ENCODE results near the gene HCRT.
"Not testable (repeated sequence)": the region's sequence is repeated elsewhere in the genome, so short reads cannot be mapped to it uniquely, and the experiment has no call there.

Gene HCRT, protein sequence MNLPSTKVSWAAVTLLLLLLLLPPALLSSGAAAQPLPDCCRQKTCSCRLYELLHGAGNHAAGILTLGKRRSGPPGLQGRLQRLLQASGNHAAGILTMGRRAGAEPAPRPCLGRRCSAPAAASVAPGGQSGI

DNA sequence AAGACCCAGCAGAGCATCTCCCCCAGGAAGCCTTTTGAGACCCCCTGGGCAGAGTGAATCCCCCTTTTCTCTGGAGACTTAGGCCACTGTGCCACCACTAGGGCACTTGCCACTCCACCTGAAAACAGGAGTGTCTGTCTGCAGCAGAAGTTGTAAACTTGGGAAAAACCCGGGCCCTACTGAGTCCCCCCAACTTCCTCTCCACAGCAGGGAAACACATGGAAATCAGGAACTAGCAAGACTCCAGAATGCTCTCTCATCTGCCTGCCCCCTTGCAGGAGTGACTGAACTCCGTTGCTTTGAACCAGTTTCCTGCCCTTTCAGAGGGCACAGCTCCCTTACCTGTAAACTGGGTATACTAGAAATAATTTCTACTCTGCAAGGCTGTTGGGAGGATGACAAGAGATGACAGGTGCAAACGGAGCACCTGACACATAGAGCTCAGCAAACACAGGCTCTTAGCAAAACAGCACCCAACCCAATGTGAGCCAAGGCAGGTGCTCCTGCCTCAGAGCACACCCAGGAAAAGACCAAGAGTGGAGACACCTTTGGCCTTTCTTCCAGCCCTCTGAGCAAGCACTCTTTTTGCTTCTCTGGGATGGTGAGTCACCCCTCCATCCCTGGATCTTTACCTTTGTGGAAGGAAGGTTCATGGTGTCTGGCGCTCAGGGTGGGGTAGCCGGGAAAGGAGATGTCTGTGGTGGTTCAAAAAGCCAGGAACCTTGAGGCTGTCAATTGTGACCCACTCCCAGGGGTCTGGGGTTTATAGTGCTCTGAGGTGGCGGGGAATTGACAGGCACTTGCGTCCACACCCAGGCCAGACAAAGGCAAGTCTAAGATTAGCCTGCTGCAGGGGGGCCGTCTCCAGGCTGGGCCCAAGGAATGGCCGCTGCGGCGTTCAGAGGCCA lies at the start of gene HCRT:
Gene HCRT (minus strand): TSS at position 740 of the 908 bp plus-strand sequence. CDS start 87 bp downstream, at position 653.
- FAIRE-seq (no peak), DNase-seq (ENCODE audit: low spot score) (no peak)

DNA sequence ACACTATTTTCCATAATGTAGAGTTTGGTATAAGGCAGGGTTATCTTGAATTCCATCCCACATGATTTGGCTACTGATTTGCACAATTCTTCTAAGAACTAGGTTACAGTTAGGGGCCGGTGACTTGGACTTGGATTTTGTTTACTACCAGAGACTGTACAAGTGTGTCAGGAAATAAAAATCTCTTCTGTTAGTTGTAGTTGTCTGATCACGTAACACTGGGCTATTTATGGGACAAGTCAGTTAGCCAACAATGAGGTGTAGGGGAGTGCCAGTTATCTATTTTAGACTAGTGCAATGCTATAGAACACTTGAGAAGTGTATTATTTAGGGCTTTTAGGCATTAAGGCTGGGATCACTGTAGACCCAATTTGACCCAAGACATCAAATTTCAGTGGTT lies 48.7 kb upstream of the HCRT start:
- no peak for FAIRE-seq

DNA sequence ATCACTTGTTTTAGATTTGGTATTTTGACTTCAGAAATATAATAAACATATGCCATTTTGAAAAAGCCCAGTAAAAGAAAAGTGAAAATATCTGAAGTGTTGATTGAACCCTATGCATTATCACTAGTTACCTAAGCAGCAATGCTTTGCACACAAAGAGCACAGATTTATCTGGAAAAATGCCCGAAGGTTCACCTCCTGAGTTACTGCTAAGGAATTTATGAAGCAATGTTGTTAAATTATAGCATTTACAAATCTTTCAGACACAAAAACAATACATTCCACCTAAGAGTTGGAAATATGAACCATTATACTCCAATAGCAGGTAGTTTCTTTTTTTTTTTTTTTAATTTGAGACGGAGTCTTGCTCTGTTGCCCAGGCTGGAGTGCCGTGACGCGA lies 47.9 kb upstream of the HCRT start:
- no peak for DNase-seq (ENCODE audit: low spot score)
- FAIRE-seq = no peak

More for the DNA sequence above, 48.7 kb upstream of the HCRT start:
- no peak for DNase-seq (ENCODE audit: low spot score)

DNA sequence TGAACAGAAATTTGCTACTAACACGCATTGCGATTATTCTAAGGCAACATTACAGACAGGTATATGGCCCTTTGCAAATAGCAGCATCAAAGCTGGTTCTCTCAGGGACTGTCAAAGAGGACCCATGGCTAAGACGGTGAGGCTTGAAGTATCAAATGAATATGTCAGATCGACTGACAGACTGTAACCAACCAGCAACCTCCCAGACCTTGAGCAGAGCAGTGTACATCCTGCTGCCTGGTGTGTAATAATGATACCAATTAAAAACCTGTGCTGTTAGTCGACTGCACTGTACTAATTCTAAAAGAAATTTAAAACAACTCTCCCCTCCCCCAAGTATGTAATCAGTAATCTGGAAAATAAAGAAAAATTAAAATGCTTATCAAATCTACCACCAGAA lies 45.0 kb upstream of the HCRT start:
- no peak for FAIRE-seq
- DNase-seq (ENCODE audit: low spot score) = no peak

DNA sequence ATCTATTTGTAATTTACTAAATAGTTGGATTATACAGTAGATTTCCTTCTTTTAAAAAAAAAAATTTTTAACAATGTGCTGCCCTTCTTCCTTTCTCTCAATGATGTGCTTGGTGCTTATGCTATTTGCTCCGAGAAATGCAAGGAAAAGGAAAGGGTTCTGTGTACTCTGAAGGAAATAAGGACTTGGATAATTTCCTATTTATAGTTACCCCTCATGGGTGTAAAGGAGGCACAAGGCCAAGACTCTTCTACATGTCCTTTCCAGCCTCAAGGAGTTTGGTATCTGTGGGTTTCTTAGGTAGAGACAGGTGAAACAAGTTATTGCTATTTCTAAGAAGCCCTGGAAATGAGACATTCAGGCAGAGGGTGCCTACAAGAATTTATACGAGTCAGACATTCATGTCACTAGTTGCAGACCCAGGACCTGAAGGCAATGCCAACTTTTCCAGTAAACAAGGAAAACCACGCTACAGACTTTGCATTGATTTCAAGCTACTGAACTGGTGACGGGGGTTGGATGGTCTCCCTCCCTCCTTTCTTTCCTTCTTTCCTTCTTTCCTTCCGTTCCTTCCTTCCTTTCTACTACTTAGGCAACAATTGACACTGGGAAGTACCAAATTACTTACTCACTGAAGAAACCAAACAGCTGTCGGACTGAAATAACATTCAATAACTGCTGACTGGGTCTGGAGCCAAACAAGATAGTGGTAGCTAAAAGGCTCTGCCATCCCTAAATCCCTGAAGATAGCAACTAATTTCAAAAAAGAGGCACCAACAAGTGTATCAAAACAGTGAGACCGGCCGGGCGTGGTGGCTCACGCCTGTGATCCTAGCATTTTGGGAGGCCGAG lies 42.8 kb upstream of the HCRT start:
- no peak for FAIRE-seq
- DNase-seq (ENCODE audit: low spot score) = no peak

DNA sequence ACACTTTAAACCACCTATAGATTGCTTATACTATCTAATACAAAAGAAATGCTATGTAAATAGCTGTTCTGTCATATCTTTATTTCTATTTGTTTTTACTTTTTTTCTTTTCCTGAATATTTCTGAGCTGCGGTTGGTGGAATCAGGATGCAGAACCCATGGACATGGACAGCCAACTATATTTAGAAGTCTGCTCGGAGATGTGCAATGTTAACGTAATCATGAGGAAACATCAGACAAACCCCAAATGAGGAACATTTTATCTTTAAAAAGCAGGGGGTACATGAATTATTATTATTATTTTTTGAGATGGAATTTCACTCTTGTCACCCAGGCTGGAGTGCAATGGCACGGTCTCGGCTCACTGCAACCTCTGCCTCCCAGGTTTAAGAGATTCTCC lies 40.4 kb upstream of the HCRT start:
- DNase-seq (ENCODE audit: low spot score) (no peak), FAIRE-seq (no peak)

DNA sequence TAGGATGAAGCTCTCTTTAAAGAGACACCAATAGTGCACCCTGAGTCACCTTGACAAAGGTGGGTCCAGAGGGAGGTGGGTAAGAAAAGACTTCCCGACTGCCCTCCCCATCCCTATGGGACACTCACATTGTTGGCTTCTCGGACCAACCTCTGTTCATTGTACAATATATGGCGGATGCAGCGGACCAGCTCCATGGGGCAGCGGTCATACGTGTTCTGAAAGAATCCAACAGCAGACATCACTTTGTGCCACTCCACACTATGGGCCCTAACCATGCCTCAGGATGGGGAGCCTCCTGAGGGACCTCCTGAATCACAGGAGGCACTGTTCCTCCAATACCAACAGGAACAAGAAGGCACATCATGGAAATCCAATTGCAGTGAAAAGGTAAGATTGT lies 39.4 kb upstream of the HCRT start:
- DNase-seq (ENCODE audit: low spot score) (no peak), FAIRE-seq (no peak)

DNA sequence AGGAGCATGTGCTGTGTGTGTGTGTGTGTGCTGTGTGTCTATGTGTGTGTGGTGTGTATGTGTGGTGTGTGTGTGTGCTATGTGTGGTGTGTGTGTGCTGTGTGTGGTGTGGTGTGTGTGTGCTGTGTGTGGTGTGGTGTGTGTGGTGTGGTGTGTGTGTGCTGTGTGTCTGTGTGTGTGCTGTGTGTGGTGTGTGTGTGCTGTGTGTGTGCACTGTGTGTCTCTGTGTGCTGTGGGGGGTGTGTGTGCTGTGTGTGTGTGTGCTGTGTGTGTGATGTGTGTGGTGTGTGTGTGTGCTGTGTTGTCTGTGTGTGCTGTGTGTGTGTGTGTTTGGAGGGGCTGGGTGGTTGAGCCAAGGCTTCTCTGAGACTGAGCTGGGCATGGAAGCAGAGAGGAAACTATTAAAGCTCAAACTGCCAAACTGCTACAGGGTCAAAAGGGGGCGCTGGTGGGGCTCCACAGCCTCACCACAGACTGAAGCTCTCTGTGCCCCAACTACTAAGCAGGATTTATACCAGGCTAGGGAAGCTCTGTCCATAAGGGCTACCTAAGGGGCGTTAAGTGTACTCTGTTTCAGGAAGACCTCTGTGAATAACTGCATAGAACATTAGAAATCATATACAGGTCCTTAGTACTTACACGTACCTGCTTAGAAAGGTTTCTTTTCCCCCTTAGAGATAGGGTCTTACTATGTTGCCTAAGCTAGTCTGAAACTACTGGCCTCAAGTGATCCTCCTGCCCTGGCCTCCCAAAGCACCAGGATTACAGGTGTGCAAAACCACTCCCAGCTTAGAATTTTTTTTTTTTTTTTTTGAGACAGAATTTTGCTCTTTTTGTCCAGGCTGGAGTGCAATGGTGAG lies 36.9 kb upstream of the HCRT start:
- FAIRE-seq (no peak), DNase-seq (ENCODE audit: low spot score) (peak; percentile 38)

DNA sequence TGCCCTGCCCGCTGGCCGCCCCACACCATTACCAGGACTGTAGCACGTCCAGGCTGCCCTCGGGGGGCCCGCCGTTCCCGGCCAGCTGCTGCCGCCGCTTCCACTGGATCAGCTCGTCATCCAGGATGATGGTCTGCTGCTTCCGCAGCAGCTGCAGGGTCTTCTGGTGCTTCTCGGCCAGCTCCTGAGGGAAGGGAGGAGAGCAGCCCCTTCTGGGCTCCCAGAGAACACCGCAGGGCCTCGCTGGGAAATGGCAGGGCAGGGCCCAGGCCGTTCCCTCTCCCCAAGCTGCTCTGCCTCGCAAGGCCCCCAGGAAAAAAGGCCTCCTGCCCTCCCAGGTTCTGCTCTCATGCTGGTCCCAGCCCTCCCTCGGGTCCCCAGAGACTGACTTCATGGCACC lies 34.0 kb upstream of the HCRT start:
- not testable (repeated sequence) for FAIRE-seq

DNA sequence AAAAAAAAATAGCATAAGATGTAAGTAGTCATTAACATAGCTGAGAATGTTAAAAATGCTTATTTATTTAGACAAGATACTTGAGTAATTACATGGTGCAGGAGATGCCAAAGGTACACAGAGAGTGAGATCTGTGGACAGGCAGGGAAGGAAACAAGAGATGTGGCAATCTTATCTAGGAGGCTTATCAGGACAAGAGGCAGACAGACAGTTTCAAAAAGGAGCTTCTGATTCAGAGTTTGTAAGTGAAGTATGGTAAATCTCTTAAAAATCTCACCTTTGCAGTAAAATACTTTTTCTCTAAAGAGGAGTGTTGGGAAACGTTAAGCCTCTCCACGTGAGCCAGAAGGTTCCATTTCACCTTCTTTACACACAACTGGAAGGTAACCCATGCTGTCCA lies 28.9 kb upstream of the HCRT start:
- no peak for DNase-seq (ENCODE audit: low spot score)
- no peak for FAIRE-seq

More for the DNA sequence above, 34.0 kb upstream of the HCRT start:
- not testable (repeated sequence) for DNase-seq (ENCODE audit: low spot score)

DNA sequence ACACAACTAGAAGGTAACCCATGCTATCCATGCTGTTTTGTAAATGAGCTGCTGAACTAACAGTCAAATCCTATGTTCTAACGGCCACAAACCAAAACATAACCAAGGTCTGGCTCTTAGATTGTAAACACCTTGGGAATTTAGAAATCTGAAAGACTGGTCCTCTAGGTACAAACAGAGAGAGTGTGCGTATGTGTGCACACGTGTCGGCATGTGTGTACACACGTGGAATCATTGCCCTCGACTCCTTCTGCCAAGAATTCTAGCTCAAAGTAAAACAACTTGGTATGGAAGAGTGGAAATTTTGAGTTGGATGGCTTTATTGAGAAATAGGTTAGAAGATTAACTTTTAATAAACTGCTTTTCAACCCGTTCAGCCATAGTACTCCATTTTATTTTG lies 27.1 kb upstream of the HCRT start:
- no peak for FAIRE-seq
- DNase-seq (ENCODE audit: low spot score) = no peak

DNA sequence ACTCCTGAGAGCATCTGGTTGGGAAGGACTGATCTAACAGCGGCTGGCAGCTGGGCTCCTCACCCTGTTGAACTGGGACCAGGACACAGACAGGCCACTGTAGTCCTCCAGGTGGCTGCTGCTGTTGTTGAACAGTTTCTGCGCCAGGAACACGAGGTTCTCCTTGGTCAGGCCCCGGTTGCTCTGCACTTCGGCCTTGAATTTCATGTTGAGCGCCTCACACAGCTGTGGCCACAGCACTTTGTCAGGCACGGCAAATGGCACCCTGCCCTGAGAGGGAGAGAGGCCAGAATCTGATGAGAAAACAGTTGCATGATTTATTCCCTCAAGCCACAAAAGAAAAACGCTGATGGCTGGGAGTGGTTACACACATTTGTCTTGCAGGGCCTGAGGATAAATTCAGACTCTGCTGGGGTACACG lies 26.7 kb upstream of the HCRT start:
- not testable (repeated sequence) for DNase-seq (ENCODE audit: low spot score); FAIRE-seq

DNA sequence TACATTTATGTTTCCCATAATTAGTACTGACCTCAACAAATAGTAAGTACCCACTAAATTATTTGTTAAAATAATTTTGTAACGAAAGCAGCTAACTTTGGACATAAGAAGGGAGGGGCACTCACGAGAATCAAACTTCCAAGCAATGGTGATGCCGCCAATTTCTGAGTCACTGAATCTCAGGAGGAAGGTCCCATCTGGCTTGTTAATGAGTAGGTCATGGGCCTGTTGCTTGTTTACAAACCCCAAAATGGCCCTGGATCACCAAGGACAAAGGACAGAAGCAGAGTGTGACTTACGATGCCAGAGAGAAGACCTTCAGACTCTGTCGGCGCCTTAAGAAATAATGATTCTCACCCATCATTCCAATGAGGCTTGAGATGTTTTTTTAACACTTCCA lies 24.8 kb upstream of the HCRT start:
- FAIRE-seq (no peak), DNase-seq (ENCODE audit: low spot score) (no peak)

DNA sequence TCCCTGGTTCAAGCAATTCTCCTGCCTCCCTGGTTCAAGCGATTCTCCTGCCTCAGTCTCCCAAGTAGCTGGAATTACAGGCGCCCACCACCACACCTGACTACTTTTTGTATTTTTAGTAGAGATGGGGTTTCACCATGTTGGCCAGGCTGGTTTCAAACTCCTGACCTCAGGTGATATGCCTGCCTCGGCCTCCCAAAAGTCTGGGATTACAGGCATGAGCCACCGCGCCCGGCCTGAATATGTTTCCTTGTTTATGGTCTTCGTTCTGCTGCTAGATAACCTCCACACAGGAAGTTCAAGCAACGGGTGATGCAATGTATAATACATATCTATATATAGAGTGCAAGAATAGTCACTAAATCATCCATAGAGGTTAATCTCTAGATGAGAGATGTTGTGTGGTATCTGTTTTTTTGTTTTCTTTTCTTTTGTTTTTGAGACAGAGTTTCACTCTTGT lies 20.9 kb upstream of the HCRT start:
- not testable (repeated sequence) for FAIRE-seq; DNase-seq (ENCODE audit: low spot score)

DNA sequence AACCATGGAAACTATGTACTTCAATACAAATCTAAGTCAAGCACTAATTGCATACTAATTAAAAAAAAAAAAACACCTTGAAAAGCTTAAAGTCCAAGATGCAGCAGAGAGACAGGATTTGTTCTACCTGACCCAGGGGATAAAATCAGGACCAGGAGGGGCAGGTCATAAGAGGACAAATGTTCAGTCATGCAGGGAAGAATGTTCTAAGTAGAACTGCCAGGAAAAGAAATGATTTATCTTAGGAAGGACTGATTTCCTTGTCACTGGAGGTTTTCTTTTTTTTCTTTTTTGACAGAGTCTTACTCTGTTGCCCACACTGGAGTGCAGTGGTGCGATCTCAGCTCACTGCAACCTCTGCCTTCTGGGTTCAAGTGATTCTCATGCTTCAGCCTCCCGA lies 18.1 kb upstream of the HCRT start:
- no peak for DNase-seq (ENCODE audit: low spot score)
- no peak for FAIRE-seq

DNA sequence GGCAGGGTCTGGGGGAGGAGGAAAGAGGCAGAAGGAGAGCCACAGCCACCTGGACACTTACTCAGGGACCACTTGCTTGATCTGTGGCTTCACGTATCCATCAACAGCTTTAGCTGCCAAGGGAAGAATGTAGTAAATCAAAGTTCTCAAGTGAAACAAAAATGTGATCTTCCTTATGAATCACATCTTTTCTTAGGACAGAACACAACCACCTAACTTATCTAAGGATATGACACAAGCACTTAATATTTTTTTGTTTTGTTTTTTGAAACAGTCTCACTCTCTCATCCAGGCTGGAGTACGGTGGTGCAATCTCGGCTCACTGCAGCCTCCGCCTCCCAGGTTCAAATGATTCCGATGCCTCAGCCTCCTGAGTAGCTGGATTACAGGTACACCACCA lies 17.4 kb upstream of the HCRT start:
- FAIRE-seq = no peak
- DNase-seq (ENCODE audit: low spot score) = no peak

DNA sequence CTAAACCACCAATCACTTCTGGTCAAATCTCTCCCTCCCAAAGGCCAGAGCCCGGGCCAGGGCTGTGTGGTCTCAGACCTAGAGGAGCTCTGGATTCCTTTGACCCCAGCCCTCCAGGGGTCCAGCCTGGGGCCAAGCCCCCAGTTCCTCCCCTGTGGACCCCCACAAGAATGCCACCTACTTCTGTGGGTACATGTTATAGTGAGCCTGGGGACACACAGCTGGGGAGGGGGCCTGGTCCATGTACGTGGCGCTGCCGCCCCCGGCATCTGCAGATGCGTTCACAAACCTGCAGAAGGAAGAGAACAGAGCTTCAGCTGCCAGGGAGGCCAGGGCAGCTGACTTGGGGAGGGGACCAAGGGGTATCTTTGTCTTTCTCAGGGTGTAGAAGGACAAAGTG lies 16.9 kb upstream of the HCRT start:
- DNase-seq (ENCODE audit: low spot score) = no peak
- no peak for FAIRE-seq

DNA sequence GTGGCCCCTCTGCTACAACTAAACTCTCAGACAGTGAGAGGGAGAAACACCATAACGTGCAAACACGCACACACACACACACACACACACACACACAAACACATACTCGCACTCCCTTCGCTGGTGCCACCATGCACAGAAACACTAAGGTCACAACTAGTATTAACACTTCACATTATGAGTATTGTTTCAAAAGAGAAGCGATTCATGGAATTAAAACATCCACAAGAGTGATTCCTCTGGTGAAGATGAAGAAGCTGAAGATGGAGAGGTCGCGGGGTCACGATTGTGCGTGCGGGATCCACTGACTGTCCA lies 16.2 kb upstream of the HCRT start:
- FAIRE-seq = no peak
- no peak for DNase-seq (ENCODE audit: low spot score)

DNA sequence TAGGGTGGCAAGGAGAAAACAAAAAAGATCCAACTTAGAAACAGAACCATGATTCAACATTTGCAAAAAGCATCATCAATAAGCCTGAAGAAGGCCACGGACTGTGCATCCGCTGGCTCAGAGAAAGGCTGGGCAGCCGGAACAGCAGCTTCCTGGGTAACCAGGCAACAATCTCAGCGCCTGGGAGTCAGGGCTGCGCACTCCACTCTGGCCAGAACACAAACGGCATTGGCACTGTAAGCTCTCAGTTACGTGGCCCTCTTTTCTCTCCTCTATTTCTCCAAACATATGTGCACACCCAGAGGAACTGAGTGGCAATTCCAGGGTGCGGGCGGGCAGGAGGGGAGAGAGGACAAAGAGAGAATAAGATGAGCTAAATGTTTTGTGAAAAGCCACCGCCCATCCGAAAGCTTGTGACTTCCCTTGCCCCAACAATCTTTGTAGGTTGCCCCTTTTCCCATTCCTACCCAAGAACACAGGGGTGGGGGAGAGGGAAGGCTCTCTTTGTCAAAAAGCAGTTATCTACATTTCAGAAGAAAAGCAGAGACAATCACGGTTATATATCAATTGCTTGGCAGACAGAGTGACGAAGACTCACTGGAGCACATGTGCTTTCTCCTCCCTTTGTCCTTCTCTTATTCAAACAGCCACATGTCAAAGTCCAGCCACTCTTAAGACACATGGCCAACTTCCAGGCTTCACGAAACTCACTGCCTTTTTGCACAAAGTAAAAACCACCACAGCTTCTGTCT lies 15.6 kb upstream of the HCRT start:
- FAIRE-seq (no peak), DNase-seq (ENCODE audit: low spot score) (no peak)

DNA sequence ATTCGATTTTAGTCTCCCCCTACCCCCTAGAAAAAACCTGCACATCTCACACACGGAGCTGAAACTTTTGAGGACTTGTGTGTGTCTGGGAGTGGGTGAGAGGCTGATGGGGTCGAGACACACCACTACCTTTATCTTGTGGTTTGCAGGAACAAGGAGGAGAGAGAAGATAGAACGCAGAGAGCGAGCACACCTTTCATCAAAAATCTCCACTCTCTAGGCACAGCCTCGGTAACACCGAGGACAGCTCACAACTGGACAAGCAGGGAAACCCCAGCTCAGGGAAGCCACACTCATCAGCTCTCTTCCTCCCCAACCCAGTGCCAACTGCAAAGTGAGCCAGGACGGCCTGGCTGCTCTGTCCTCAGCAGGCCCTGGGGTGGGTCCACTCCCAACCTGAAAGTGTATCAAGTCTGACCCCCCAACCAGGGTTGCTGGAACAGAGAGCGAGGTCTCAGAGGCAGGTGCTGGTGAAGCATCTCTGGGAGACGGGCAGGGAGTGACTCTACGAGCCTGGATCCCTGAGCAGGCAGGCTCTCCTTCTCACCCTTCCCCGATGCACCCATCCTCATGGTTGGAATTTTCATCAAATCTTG lies 14.3 kb upstream of the HCRT start:
- FAIRE-seq = no peak
- DNase-seq (ENCODE audit: low spot score) = no peak
